H9 (cell line): ENCODE results near the gene TMTC2. TPM values are rescaled to one million over a fixed set of nuclear protein-coding genes. Genes with fewer than 3 reads are reported as not detected.

Experiments
- DNase-seq: peaks from one replicate; pipeline ENCODE4 v3.0.0-alpha.2; 2017
- H2AFZ ChIP-seq: one replicate; pipeline ENCODE4 v1.6.1; 2013; ENCODE audit warnings: mild to moderate bottlenecking, low read length, control low read depth, moderate library complexity
- H2AK5ac ChIP-seq: 2 replicates; pipeline ENCODE4 v1.6.1; 2013; ENCODE audit warnings: low read length, control low read depth, mixed read lengths; ENCODE audit not compliant: insufficient read length
- H2BK120ac ChIP-seq: one replicate; pipeline ENCODE4 v1.6.1; 2013; ENCODE audit warnings: low read depth, mild to moderate bottlenecking, low read length, control low read depth, inconsistent platforms; ENCODE audit not compliant: poor library complexity, severe bottlenecking
- H2BK12ac ChIP-seq: 2 replicates; pipeline ENCODE4 v1.6.1; 2013; ENCODE audit warnings: low read length, control low read depth, mixed read lengths, low read depth; ENCODE audit not compliant: insufficient read length
- H2BK15ac ChIP-seq: 2 replicates; pipeline ENCODE4 v1.6.1; 2013; ENCODE audit warnings: low read depth, low read length, control low read depth
- H2BK20ac ChIP-seq: one replicate; pipeline ENCODE4 v1.6.1; 2013; ENCODE audit warnings: low read depth, mild to moderate bottlenecking, low read length, control low read depth, inconsistent platforms; ENCODE audit not compliant: poor library complexity, severe bottlenecking
- H2BK5ac ChIP-seq: 2 replicates; pipeline ENCODE4 v1.6.1; 2013; ENCODE audit warnings: low read length, control low read depth, mixed read lengths; ENCODE audit not compliant: insufficient read length
- H3K14ac ChIP-seq: 2 replicates; pipeline ENCODE4 v1.6.1; 2013; ENCODE audit warnings: low read length, control low read depth; ENCODE audit not compliant: insufficient read depth
- H3K18ac ChIP-seq: 2 replicates; pipeline ENCODE4 v1.6.1; 2013; ENCODE audit warnings: low read depth, mild to moderate bottlenecking, mixed read lengths, low read length, control low read depth; ENCODE audit not compliant: insufficient read length
- H3K23ac ChIP-seq: 2 replicates; pipeline ENCODE4 v1.6.1; 2013; ENCODE audit warnings: low read length, control low read depth, mixed read lengths, low read depth; ENCODE audit not compliant: insufficient read length
- H3K23me2 ChIP-seq: 2 replicates; pipeline ENCODE4 v1.6.1; 2013; ENCODE audit warnings: low read depth, mild to moderate bottlenecking, mixed read lengths, low read length, control low read depth; ENCODE audit not compliant: insufficient read length, poor library complexity, severe bottlenecking
- H3K27ac ChIP-seq: 2 replicates; pipeline ENCODE4 v1.5.1; 2013; ENCODE audit warnings: low read length, control low read depth, mixed read lengths, low read depth; ENCODE audit not compliant: insufficient read length
- H3K27me3 ChIP-seq: 2 replicates; pipeline ENCODE4 v1.6.1; 2013; ENCODE audit warnings: low read length, control low read depth, inconsistent platforms; ENCODE audit not compliant: insufficient read depth
- H3K4ac ChIP-seq: 2 replicates; pipeline ENCODE4 v1.6.1; 2013; ENCODE audit warnings: low read depth, mild to moderate bottlenecking, control low read depth, inconsistent platforms, low read length, moderate library complexity
- H3K4me1 ChIP-seq: 2 replicates; pipeline ENCODE4 v1.6.1; 2013; ENCODE audit warnings: low read length, control low read depth, inconsistent platforms; ENCODE audit not compliant: insufficient read depth
- H3K4me2 ChIP-seq: 2 replicates; pipeline ENCODE4 v1.6.1; 2013; ENCODE audit warnings: low read length, control low read depth, mixed read lengths; ENCODE audit not compliant: insufficient read length, insufficient read depth
- H3K56ac ChIP-seq: 2 replicates; pipeline ENCODE4 v1.6.1; 2013; ENCODE audit warnings: low read depth, mild to moderate bottlenecking, mixed read lengths, low read length, control low read depth; ENCODE audit not compliant: insufficient read length
- H3K79me1 ChIP-seq: 2 replicates; pipeline ENCODE4 v1.6.1; 2013; ENCODE audit warnings: low read depth, mild to moderate bottlenecking, moderate library complexity, low read length, control low read depth, inconsistent platforms; ENCODE audit not compliant: insufficient read depth, poor library complexity, severe bottlenecking
- H3K79me2 ChIP-seq: 2 replicates; pipeline ENCODE4 v1.6.1; 2013; ENCODE audit warnings: low read length, control low read depth, inconsistent platforms; ENCODE audit not compliant: insufficient read depth
- H3K9ac ChIP-seq: 2 replicates; pipeline ENCODE4 v1.6.1; 2013; ENCODE audit warnings: low read length, control low read depth, mixed read lengths; ENCODE audit not compliant: insufficient read length; ENCODE audit errors: extremely low read depth
- H3K9me3 ChIP-seq: one replicate; pipeline ENCODE4 v1.6.1; 2013; ENCODE audit warnings: low read depth, low read length, inconsistent platforms; ENCODE audit not compliant: control insufficient read depth
- H3T11ph ChIP-seq: one replicate; pipeline ENCODE4 v1.6.1; 2013; ENCODE audit warnings: mild to moderate bottlenecking, low read length, control low read depth, inconsistent platforms
- H4K20me1 ChIP-seq: one replicate; pipeline ENCODE4 v1.6.1; 2013; ENCODE audit not compliant: control insufficient read depth, insufficient read length, insufficient read depth
- H4K5ac ChIP-seq: 2 replicates; pipeline ENCODE4 v1.6.1; 2013; ENCODE audit warnings: low read depth, mild to moderate bottlenecking, mixed read lengths, low read length, control low read depth; ENCODE audit not compliant: insufficient read length
- H4K8ac ChIP-seq: replicated peaks from 2 replicates; pipeline ENCODE4 v1.6.1; 2013; ENCODE audit warnings: low read length, control low read depth, mixed read lengths, low read depth; ENCODE audit not compliant: insufficient read length
- H4K91ac ChIP-seq: 2 replicates; pipeline ENCODE4 v1.6.1; 2013; ENCODE audit warnings: low read depth, mild to moderate bottlenecking, moderate library complexity, mixed read lengths, low read length, control low read depth; ENCODE audit not compliant: insufficient read length
- H3K27ac Mint-ChIP-seq, 3 experiments: 2 replicates in 2 of 3; 3 replicates in 1 of 3; pipeline ENCODE4 v1.8.0; 2020 to 2021; ENCODE audit warnings: mixed read lengths in 3 of 3, mild to moderate bottlenecking in 1 of 3, moderate library complexity in 1 of 3
- H3K27me3 Mint-ChIP-seq: 2 replicates; pipeline ENCODE4 v1.8.0; 2021; ENCODE audit warnings: low read depth, mild to moderate bottlenecking, moderate library complexity, mixed read lengths
- H3K36me3 Mint-ChIP-seq, 3 experiments: 2 replicates in 2 of 3; 3 replicates in 1 of 3; pipeline ENCODE4 v1.8.0; 2020 to 2021; ENCODE audit warnings: low read depth in 3 of 3, mixed read lengths in 3 of 3; ENCODE audit not compliant: insufficient read depth in 1 of 3
- H3K4me1 Mint-ChIP-seq, 2 experiments: 2 replicates each; pipeline ENCODE4 v1.8.0; 2020; ENCODE audit warnings: mixed read lengths in 2 of 2
- H3K4me3 Mint-ChIP-seq, 2 experiments: 2 replicates in 1 of 2; 3 replicates in 1 of 2; pipeline ENCODE4 v1.8.0; 2020 to 2021; ENCODE audit warnings: mild to moderate bottlenecking in 2 of 2, mixed read lengths in 2 of 2, moderate library complexity in 1 of 2
- H3K9me3 Mint-ChIP-seq, 2 experiments: 2 replicates in 1 of 2; 3 replicates in 1 of 2; pipeline ENCODE4 v1.8.0; 2020; ENCODE audit warnings: mild to moderate bottlenecking in 2 of 2, mixed read lengths in 2 of 2, moderate library complexity in 1 of 2
- CTCF ChIP-seq: fragments of 200-600 bp; sonication (generic); conservative IDR thresholded peaks from 3 replicates; pipeline ENCODE4 v1.8.0; 2021; ENCODE audit warnings: antibody characterized with exemption, mild to moderate bottlenecking
- WGBS: extraction: QIAGEN DNeasy Blood & Tissue Kit; methylation state at CpG from one replicate; pipeline ENCODE4 v1.1.7; 2013; ENCODE audit warnings: missing lambda C conversion rate, low lambda C conversion rate, mixed read lengths; ENCODE audit not compliant: insufficient read length; ENCODE audit errors: extremely low coverage; 5-methylcytosine and 5-hydroxymethylcytosine counted together
- total RNA-seq: library from RNA; stranded (reverse); gene quantifications from 2 replicates; pipeline ENCODE4 v1.2.1, GENCODE V29; 2021

TMTC2 gene
- total RNA-seq, 1 experiment from 2014 or later = 3.1 TPM

GRCh38 chr12:82866946-82867345, 180.2 kb downstream of the TMTC2 start:
- H2BK12ac ChIP-seq = no peak overlapping the region
- no peaks in the 10 kb centered on the region for H3K23me2 ChIP-seq
- H3K4me1 ChIP-seq = no peaks in the 10 kb centered on the region; the same call in 1 of the 2 replicates
- no peak overlapping the region for H4K5ac ChIP-seq
- no peak overlapping the region for H3K14ac ChIP-seq
- H3K18ac ChIP-seq = no peak overlapping the region
- no peaks in the 10 kb centered on the region for H4K20me1 ChIP-seq
- Mint-ChIP-seq H3K4me1 (peaks cover 26 to 32% of the 10 kb centered on the region in 2 experiments), H3K36me3 (no peaks in the 10 kb centered on the region; a peak in 2 of 7 replicates), H3K9me3 (no peaks in the 10 kb centered on the region), H3K4me3 (no peak overlapping the region), H3K27ac (no peak overlapping the region), H3K27me3 (no peaks in the 10 kb centered on the region)
- H3K79me2 ChIP-seq = no peaks in the 10 kb centered on the region
- no peaks in the 10 kb centered on the region for H3K9me3 ChIP-seq
- no CpG with 5 or more reads among the region's 3 CpGs for WGBS
- no peak overlapping the region for H4K91ac ChIP-seq
- H3K4me2 ChIP-seq = no peak overlapping the region
- H3K23ac ChIP-seq = no peak overlapping the region
- H2AK5ac ChIP-seq = no peak overlapping the region
- H2BK5ac ChIP-seq = no peak overlapping the region
- no peak overlapping the region for H2BK120ac ChIP-seq
- no peak overlapping the region for H2AFZ ChIP-seq
- no peak for TF ChIP-seq CTCF
- no peak for DNase-seq
- H3K27me3 ChIP-seq = no peaks in the 10 kb centered on the region
- no peak overlapping the region for H3K9ac ChIP-seq
- H3T11ph ChIP-seq = no peak overlapping the region
- H3K56ac ChIP-seq = no peak overlapping the region
- H3K79me1 ChIP-seq = no peaks in the 10 kb centered on the region
- no peak overlapping the region for H3K27ac ChIP-seq
- H2BK15ac ChIP-seq = no peak overlapping the region
- H4K8ac ChIP-seq = no peak overlapping the region
- H3K4ac ChIP-seq = no peak overlapping the region
- no peak overlapping the region for H2BK20ac ChIP-seq
